Measurements from ENCODE around the gene RPN2.
"Not testable (repeated sequence)": the region's sequence is repeated elsewhere in the genome, so short reads cannot be mapped to it uniquely, and the experiment has no call there.

The RPN2 gene

GRCh38 chr20:37178839-37179682, at the start of gene RPN2, which contains the start of gene MROH8:
Gene RPN2, plus strand, starts transcription at chr20:37179330. Its CDS starts 27 bp downstream, at chr20:37179357.
Gene MROH8, minus strand, starts transcription at chr20:37179548.
- peak; percentile 88 to 94 for DNase-seq (ENCODE audit: low read depth in 2 of 2)

- DNase-seq (ENCODE audit: low read depth in 2 of 2): no peak
Measured at GRCh38 chr20:37131486-37131885, 47.6 kb upstream of the RPN2 start.

GRCh38 chr20:37133952-37134351, 45.2 kb upstream of the RPN2 start:
- no peak for DNase-seq (ENCODE audit: low read depth in 2 of 2)

GRCh38 chr20:37137547-37137946, 41.6 kb upstream of the RPN2 start:
- DNase-seq (ENCODE audit: low read depth in 2 of 2): no peak

- DNase-seq (ENCODE audit: low read depth in 2 of 2): no peak
Measured at GRCh38 chr20:37142708-37143107, 36.4 kb upstream of the RPN2 start.

GRCh38 chr20:37144856-37145404, 34.2 kb upstream of the RPN2 start:
- no peak for DNase-seq (ENCODE audit: low read depth in 2 of 2)

DNA sequence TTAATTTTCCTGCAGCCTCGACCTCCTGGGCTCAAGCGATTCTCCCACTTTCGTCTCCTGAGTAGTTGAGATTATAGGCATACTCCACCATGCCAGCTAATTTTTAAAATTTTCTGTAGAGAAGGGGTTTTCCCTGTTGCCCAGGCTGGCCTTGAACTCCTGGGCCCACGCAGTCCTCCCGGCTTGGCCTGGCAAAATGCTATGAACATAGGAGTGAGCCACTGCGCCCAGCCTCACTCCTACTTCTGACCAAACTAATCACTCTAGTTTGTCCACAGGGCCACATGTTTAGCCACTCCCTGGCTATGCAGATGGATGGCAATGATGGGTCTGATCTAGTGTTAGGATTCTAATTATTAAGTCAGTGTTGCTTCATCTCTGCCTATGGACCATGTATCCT, 31.9 kb upstream of the RPN2 start:
- no peak for DNase-seq (ENCODE audit: low read depth in 2 of 2)

- DNase-seq (ENCODE audit: low read depth in 2 of 2): not testable (repeated sequence)
Measured at GRCh38 chr20:37150864-37151263, 28.3 kb upstream of the RPN2 start.

DNA sequence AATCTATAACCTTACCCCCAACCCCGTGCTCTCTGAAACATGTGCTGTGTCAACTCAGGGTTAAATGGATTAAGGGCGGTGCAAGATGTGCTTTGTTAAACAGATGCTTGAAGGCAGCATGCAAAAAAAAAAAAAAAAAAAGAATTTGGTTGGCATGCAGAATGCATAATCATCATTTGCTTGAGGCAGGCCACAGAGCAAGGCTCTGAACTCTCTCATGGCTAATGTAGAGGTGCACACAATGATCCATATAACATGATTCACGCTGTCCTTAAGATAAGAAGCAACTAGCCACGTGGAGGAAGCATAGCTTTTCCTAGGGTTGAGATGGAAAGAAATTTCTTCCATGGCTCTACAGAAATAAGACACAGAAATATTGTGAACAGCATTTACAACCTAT, 27.6 kb upstream of the RPN2 start:
- DNase-seq (ENCODE audit: low read depth in 2 of 2): no peak

GRCh38 chr20:37152284-37152683, 26.8 kb upstream of the RPN2 start:
- no peak for DNase-seq (ENCODE audit: low read depth in 2 of 2)

DNA sequence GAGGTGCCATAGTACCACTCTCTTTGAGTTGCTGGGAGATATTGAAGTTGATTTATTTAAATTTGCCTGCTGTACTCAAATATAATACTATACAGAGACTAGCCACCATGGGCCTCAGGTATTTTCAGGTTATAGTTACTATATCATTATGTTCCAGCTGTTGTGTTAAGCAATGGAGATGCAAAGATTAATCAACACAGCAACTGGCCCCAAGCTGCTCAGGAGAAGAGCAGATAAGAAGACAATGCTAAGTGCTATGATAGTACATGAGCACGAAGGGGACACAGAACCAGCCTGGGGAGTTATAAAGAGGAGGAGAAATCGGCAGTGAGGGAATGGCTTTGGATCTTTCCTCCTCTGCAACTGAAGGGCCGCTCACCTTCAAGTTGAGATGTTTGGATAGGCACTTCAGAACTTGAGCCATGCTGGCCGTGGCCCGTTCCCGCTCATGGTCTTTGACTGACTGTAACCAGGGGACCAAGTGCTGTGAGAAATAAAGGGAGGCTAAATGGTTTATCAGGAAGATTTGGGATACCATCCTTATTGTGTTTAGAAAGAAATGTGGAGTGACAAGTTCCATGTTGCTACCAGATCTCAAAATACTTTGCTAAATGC, 24.3 kb upstream of the RPN2 start:
- no peak for DNase-seq (ENCODE audit: low read depth in 2 of 2)

DNA sequence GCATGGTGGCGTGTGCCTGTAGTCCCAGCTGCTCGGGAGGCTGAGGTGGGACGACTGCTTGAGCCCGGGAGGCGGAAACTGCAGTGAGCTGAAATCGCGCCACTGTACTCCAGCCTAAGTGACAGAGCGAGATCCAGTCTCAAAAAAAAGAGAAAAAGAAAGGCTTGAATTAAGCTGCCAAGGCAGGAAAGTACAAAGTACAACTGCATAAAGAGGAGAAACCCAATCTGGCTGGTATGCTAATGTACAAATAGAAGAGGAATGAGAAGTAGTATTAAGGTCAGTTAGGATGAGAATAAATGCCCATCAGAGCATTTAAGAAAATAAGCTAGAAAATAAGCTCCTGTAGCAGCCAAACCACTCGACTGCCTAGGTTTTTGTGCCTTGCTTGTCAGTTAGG, 23.1 kb upstream of the RPN2 start:
- no peak for DNase-seq (ENCODE audit: low read depth in 2 of 2)

DNA sequence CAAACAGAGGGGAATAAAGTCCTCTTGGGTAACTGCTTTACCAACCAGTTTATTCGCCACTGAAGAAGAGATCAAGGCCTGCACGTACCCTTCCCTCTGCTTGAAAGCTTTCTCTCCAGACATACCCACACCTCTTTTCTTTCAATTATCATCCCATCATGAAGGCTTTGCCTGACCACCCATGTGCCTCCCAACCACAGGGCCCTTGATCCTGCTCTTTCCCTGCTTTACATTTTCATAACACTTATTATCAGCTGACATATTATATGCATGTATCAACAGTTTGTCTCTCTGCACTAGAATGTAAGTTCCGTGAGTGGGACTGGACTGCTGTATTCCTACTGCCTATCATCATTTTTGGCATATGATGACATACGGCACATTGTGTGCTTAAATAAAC, 20.9 kb upstream of the RPN2 start:
- DNase-seq (ENCODE audit: low read depth in 2 of 2): no peak

DNA sequence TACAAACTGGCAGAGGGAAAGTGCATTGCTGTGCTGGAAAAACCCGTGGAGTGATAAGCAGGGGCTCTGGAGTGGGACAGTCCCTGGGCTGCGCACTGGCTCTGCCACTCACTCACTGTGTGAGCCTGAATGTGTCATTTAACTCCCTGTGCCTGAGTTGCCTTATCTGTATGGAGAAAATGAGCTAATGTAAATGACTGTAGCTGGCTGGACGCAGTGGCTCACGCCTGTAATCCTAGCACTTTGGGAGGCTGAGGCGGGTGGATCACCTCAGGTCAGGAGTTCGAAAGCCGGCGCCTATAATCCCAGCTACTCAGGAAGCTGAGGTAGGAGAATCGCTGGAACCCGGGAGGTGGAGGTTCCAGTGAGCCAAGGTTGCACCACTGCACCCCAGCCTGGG, 18.4 kb upstream of the RPN2 start:
- DNase-seq (ENCODE audit: low read depth in 2 of 2): no peak

GRCh38 chr20:37161830-37162549, 17.1 kb upstream of the RPN2 start:
- no peak for DNase-seq (ENCODE audit: low read depth in 2 of 2)

- DNase-seq (ENCODE audit: low read depth in 2 of 2): no peak
Measured at GRCh38 chr20:37162646-37163045, 16.5 kb upstream of the RPN2 start.

DNA sequence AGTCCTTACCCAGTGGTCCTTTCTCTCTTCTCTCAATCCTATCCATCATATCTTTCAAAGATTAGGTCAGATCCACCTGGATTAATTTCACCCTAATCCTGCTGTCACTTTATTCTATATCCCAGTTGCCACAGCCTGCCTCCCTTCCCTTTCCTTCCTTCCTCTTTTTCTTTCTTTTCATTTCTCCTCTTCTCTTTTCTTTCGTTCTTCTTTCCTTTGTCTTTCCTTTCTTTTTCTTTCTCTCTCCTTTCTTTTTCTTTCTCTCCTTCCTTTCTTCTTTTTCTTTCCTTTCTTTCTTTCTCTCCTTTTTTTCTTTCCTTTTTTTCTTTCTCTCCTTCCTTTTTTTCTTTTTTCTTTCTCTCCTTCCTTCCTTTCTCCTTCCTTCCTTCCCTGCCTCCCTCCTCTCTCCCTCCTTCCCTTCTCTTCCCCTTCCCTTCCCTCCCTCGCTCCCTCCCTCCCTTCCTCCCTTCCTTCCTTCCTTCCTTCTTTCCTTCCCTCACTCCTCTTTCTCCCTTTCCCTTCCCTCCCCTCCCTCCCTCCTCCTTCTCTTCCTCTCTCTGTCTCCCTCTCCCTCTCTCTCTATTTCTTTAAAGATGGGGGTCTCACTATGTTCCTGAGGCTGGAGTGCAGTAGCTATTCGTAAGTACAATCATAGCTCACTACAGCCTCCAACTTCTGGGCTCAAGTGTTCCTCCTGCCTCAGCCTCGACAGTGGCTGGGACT, 15.1 kb upstream of the RPN2 start:
- no peak for DNase-seq (ENCODE audit: low read depth in 2 of 2)

GRCh38 chr20:37165031-37165430, 14.1 kb upstream of the RPN2 start:
- no peak for DNase-seq (ENCODE audit: low read depth in 2 of 2)

- no peak for DNase-seq (ENCODE audit: low read depth in 2 of 2)
Measured at GRCh38 chr20:37166867-37167266, 12.3 kb upstream of the RPN2 start.

DNA sequence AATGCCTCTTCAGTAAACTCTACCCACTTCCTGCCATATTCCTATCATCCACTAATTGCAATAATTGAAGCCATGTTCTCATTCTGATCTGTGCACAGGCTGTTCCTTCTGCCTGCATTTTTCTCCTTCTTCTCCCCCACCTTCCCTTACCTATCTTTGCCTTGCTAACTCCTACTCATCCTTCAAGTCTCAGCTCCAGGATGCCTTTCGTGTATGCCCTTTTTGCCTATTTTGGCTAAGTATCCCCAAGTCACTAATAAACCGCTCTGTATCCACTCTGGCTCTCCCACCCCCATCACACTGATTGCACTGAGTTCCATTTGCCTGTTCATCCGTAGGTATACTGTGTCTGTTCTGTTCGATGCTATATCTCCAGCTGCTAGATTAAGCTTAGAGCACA, 6.3 kb upstream of the RPN2 start:
- no peak for DNase-seq (ENCODE audit: low read depth in 2 of 2)

DNA sequence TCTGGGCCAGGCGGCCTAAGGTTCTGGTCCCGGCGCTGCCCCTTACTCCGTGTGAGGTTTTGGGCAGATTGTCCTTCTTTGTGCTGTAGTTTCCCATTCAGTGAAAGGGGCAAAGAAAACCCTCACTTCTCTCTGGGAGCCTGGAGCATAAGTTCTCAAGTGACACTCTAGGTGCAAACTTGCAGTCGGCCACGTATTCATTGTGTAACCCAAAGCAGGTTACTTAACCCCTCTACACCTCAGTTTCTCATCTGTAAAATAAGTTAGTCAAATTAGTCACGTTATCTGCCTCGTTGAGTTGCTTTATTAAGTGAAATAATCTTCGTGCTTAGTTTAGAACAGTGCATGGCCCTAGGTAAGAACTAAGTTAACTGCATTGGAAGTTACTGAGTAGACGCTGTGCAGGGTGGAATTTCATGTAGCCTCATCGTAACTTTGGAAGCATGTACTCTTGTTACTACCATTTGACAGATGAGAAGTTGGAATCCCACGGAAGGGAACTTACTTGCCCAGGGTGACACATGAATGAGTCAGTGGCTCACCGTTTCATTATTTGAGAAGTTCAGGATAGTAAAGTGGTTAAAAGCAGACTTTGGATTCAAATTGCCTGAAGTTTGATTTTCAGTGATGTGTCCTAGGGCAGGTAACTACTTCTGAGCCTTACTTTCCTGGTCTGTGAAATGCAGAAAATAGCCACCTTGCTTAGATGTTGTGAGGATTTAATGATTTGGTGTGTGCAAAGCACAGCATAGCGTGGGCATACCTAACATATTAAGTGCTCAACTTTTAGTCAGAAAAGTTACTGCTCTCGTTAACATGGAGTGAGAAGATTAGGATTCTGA, 774 bp downstream of the RPN2 start:
- DNase-seq (ENCODE audit: low read depth in 2 of 2): no peak
